Peyer's patch (tissue), 4 donors: Measurements from ENCODE around the gene NAA15. TPM values are rescaled to one million over a fixed set of nuclear protein-coding genes. Genes with fewer than 3 reads are reported as not detected.

Experiments used
- DNase-seq, 3 donors: peaks; one replicate each; pipeline ENCODE4 v3.0.0-alpha.2; 2017 to 2019
- H3K27ac ChIP-seq, 4 donors: fragments of 200-600 bp; sonication (generic); one replicate each; pipeline ENCODE4 v1.5.1; 2016 to 2019
- H3K27me3 ChIP-seq, 2 donors: fragments of 200-600 bp; sonication (generic); one replicate each; pipeline ENCODE4 v1.5.1; 2019
- H3K36me3 ChIP-seq, 3 donors: fragments of 200-600 bp; sonication (generic); one replicate each; pipeline ENCODE4 v1.5.1; 2016 to 2019
- H3K4me1 ChIP-seq, 4 donors: fragments of 200-600 bp; sonication (generic); one replicate each; pipeline ENCODE4 v1.5.1; 2016 to 2019
- H3K4me3 ChIP-seq, 4 donors: fragments of 200-600 bp; sonication (generic); 1 replicate in 3 of 4; 2 replicates in 1 of 4; pipeline ENCODE4 v1.5.1; 2016 to 2019; ENCODE audit warnings: mild to moderate bottlenecking in 1 of 4
- H3K9me3 ChIP-seq, 4 donors: fragments of 200-600 bp; sonication (generic); one replicate each; pipeline ENCODE4 v1.5.1; 2016 to 2019; ENCODE audit warnings: mild to moderate bottlenecking in 1 of 4
- CTCF ChIP-seq, 6 experiments: fragments of 450-650 bp in 4 of 6; fragments of 200-600 bp in 2 of 6; sonication (generic) in 1 of 6; IDR thresholded peaks; one replicate each; pipeline ENCODE4 v1.5.1; 2017 to 2019; ENCODE audit warnings: antibody characterized with exemption in 6 of 6, mild to moderate bottlenecking in 3 of 6, moderate library complexity in 1 of 6
- POLR2A ChIP-seq, 2 donors: fragments of 450-650 bp; IDR thresholded peaks; one replicate each; pipeline ENCODE4 v1.5.1; 2017; ENCODE audit warnings: antibody characterized with exemption in 2 of 2, mild to moderate bottlenecking in 2 of 2, moderate library complexity in 2 of 2
- total RNA-seq, 4 donors: library from RNA; depleted of rRNA; stranded (reverse); fragments of >200 nt; gene quantifications; one replicate each; pipeline ENCODE4 v1.1.0, GENCODE V29; 2016

NAA15 gene
- total RNA-seq, 4 donors from 2014 or later, result 16.6 to 77.6 (median 23.5) TPM

DNA sequence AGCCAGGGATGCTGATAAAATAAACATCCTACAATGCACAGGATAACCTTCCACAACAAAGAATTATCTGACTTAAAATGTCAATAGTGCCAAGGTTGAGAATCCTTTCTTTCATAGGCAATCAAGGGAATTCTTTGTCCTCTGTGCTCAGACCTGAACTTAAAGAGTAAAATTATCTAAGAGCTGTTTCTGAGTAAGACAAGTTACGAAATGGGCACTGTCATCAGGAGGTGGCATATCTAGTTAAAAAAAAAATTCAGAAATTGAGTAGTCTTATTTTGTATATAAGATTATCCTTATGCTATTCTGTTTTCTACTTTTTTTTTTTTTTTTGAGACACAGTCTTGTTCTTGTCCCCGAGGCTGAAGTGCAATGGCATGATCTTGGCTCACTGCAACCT, 149.3 kb downstream of the NAA15 start:
- no peaks in the 10 kb centered on the region for H3K27me3 ChIP-seq
- H3K36me3 ChIP-seq, result no peaks in the 10 kb centered on the region
- TF ChIP-seq CTCF (IDR thresholded peaks at IDR 0.05), result no peak
- TF ChIP-seq POLR2A (IDR thresholded peaks at IDR 0.05), result no peak
- peaks cover 0 to 3% (median 0%) of the 10 kb centered on the region in 4 donors for H3K9me3 ChIP-seq
- no peak overlapping the region for H3K27ac ChIP-seq
- no peak overlapping the region for H3K4me3 ChIP-seq
- peaks cover 0 to 13% (median 0%) of the 10 kb centered on the region in 4 donors for H3K4me1 ChIP-seq
- DNase-seq, result no peak

- Histone ChIP-seq H3K36me3 (no peaks in the 10 kb centered on the region), H3K27ac (no peak overlapping the region), H3K4me1 (peaks cover 0 to 27% (median 0%) of the 10 kb centered on the region in 4 donors), H3K9me3 (peaks cover 0 to 3% (median 0%) of the 10 kb centered on the region in 4 donors), H3K4me3 (peak overlapping the region in 1 of 4 donors; percentile 81), H3K27me3 (no peaks in the 10 kb centered on the region)
- TF ChIP-seq POLR2A (IDR thresholded peaks at IDR 0.05), result no peak
- no peak for DNase-seq
Observed at GRCh38 chr4:139451997-139452396, 150.7 kb downstream of the NAA15 start.

DNA sequence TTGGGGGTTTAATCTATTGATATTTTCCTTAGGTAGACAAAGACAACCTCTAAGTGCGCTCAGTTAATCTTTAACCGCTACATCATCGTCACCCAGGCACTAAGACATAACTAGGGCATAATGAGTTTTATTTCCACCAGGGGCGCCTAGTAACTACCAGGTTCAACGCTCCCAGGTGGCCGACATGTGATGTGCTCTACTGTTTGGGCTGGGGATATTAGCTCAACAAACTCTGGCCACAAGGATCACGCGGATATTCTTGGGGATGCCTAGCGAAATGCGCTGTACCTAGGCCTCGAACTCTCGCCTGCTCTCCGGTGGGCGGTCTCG, 151.7 kb downstream of the NAA15 start:
- H3K9me3 ChIP-seq, result peaks cover 0 to 2% (median 0%) of the 10 kb centered on the region in 4 donors
- no peaks in the 10 kb centered on the region for H3K27me3 ChIP-seq
- no peaks in the 10 kb centered on the region for H3K36me3 ChIP-seq
- peak overlapping the region; percentile 97 to 98 (median 98) for H3K27ac ChIP-seq
- TF ChIP-seq CTCF (IDR thresholded peaks at IDR 0.05) (peak; percentile 27 to 78 (median 56)), POLR2A (IDR thresholded peaks at IDR 0.05) (no peak)
- DNase-seq, result peak in 2 of 3 donors; percentile 78 to 88
- peaks cover 0 to 34% (median 0%) of the 10 kb centered on the region in 4 donors for H3K4me1 ChIP-seq
- H3K4me3 ChIP-seq, result peak overlapping the region; percentile 69 to 81 (median 76)

DNA sequence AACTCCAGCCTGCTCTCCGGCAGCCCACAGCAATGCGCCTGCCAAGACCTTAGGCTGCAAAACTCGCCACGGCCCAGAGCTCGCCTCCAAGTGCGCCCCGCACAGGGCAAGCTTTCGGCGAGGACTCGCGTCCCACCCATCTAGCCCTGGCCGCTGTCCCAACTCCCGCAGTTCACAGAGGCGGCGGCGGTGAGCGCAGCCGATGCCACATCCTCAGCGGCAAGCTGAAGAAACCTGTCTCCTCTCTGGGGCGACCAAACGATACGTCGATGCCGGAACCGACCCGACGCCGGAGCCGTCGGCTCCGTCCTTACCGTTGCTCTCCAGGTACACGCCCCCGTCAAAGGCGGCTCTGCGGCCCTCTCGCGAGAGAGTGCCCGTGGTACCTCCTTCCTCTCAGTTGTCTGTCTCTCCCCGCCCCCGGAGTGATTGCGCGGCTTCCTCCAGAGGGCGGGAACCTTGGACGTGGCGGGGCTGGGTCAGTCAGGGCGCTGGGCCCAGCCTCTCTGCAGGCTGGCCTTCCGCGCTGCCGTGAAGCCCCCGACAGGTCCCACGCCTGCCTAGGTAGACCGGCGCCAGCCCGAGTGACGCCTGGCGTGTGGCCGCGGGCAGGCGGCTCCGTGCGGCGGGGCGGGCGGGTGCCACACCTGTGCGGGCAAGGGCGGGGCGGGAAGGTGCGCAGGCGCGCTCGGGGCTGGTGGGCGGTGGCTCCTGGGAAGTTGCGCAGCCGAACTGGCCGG, 152.2 kb downstream of the NAA15 start:
- TF ChIP-seq CTCF (IDR thresholded peaks at IDR 0.05) (peak in 2 of 6 experiments; percentile 10 to 17), POLR2A (IDR thresholded peaks at IDR 0.05) (peak; percentile 85 to 88)
- peak overlapping the region; percentile 97 to 98 (median 98) for H3K27ac ChIP-seq
- H3K4me1 ChIP-seq, result peaks cover 0 to 39% (median 0%) of the 10 kb centered on the region in 4 donors
- H3K4me3 ChIP-seq, result peak overlapping the region; percentile 69 to 81 (median 76)
- DNase-seq, result peak; percentile 98 to 99 (median 98)
- no peaks in the 10 kb centered on the region for H3K27me3 ChIP-seq
- H3K9me3 ChIP-seq, result no peaks in the 10 kb centered on the region
- H3K36me3 ChIP-seq, result no peaks in the 10 kb centered on the region

DNA sequence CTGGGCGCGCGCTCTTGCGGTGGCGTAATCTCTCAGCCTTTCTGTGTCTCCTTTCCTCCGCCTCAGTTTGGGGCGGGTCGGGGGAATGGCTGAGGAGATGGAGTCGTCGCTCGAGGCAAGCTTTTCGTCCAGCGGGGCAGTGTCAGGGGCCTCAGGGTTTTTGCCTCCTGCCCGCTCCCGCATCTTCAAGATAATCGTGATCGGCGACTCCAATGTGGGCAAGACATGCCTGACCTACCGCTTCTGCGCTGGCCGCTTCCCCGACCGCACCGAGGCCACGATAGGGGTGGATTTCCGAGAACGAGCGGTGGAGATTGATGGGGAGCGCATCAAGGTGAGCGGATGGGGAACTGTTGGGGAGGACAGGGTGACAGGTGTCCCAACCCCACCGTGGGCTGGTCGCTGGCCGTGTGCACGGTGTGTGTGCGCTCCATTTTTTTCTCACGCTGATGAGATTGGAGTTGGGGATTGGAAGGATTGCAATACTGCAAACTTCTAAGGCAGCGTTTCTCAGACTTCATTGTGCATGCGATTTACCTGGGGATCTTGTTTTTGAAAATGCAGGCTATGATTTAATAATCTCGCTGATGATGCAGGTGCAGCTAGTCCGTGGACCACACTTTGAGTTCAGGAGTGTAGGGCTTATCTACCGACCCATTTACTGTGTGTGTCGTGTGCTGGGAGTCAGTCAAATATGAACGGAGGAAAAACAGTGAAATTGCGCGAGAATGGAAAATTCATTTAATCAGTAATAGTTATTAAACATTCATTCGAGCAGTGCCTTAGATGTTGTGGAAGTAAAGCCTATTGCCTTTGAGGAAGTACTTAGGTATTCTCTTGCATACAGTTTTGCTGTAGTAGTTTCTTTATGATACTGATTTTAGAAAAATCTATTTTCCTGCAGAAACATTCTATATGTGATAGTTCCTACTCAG, 153.1 kb downstream of the NAA15 start, which contains the start of gene RAB33B:
TSS of gene RAB33B (plus strand) at position 11 of the 935 bp plus-strand sequence. CDS start at position 86, 75 bp downstream.
- Histone ChIP-seq H3K27me3 (no peaks in the 10 kb centered on the region), H3K9me3 (no peaks in the 10 kb centered on the region), H3K36me3 (no peaks in the 10 kb centered on the region), H3K4me1 (peaks cover 0 to 48% (median 0%) of the 10 kb centered on the region in 4 donors), H3K27ac (peak within 1 kb of the TSS; percentile 97 to 98 (median 98)), H3K4me3 (peak within 1 kb of the TSS; percentile 69 to 81 (median 76))
- TF ChIP-seq POLR2A (IDR thresholded peaks at IDR 0.05) (peak; percentile 69 to 83), CTCF (IDR thresholded peaks at IDR 0.05) (no peak)
- no peak for DNase-seq
